Measurements from ENCODE around the gene SH3TC2. TPM values are rescaled to one million over a fixed set of nuclear protein-coding genes. Genes with fewer than 3 reads are reported as not detected.

SH3TC2 gene
- polyA plus RNA-seq, 1 experiment, result 1.9 TPM

DNA sequence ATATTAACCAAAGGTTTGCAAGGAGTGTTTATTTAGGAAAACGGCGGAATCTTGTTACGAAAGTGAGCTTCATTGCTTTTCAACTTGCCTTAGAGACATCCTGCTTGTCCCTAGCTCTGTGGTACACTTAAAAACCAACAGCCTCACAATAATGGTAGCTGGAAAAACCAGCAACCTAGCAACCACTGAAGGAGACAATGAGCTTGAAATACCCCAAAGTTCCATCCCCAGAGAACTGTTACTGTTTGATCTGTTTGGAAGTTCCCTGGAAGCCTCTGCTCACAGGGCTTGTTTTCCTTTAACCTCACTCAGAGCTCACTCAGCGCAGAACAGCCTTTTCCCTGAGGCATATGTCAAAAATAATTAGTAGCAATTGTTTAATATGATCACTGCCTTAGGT, 43.2 kb downstream of the SH3TC2 start:
- CTCF ChIA-PET, result interaction anchor here (0.6 to 2.4 kb wide), 9 partner anchors 9 to 278 kb away, joined by 3 to 10 read pairs (median 4); no protein-coding TSS in a partner anchor

DNA sequence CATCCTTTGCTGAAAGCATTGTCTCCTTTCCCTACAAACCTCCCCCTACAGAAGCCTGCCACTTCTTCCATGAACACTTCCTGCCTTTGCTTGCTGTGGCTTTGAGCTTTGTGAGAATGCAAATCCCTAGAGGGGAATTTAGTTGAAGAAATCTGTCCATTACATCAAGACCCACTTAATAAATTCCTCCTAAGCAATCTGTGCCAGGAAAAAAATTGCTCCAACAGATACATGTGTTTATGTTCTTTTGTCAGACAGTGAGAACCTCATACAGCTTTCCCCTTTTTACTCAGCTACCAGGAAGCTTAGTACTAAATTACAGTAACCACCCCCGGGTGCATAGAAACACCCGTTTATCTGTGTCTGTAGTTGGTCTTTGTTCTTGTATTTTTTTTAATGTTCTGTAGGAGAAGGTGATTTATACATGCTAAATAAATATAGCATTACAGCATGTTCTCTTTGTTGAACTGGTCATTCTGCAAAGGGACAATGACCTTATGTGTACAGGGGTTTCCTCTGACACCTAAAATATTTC, 43.9 kb downstream of the SH3TC2 start:
- no peak overlapping the region for H3K4me3 ChIP-seq (ENCODE audit: low read depth, low read length)
- CTCF ChIA-PET, result interaction anchor here (0.6 to 2.4 kb wide), 5 partner anchors 8 to 39 kb away, joined by 3 to 10 read pairs (median 4); no protein-coding TSS in a partner anchor
- no peaks in the 10 kb centered on the region for H3K36me3 ChIP-seq (ENCODE audit: control insufficient read depth, insufficient read depth, low read length)
- H3K27me3 ChIP-seq (ENCODE audit: control insufficient read depth, insufficient read depth, low read length), result no peaks in the 10 kb centered on the region
- POLR2A ChIA-PET, result no interaction called here
- no peak for TF ChIP-seq CTCF (IDR thresholded peaks at IDR 0.05; ENCODE audit: insufficient read depth, low read depth, low read length)
- no peak for DNase-seq (ENCODE audit: low read depth)

More for the DNA sequence above, 43.2 kb downstream of the SH3TC2 start:
- no peak for TF ChIP-seq CTCF (IDR thresholded peaks at IDR 0.05; ENCODE audit: insufficient read depth, low read depth, low read length)
- Histone ChIP-seq H3K27me3 (ENCODE audit: control insufficient read depth, insufficient read depth, low read length) (no peaks in the 10 kb centered on the region), H3K4me3 (ENCODE audit: low read depth, low read length) (no peak overlapping the region), H3K36me3 (ENCODE audit: control insufficient read depth, insufficient read depth, low read length) (no peaks in the 10 kb centered on the region)
- POLR2A ChIA-PET, result interaction anchor here (0.6 kb wide), 1 partner anchor 36 kb away, joined by 3 read pairs; no protein-coding TSS in a partner anchor
- DNase-seq (ENCODE audit: low read depth), result no peak

DNA sequence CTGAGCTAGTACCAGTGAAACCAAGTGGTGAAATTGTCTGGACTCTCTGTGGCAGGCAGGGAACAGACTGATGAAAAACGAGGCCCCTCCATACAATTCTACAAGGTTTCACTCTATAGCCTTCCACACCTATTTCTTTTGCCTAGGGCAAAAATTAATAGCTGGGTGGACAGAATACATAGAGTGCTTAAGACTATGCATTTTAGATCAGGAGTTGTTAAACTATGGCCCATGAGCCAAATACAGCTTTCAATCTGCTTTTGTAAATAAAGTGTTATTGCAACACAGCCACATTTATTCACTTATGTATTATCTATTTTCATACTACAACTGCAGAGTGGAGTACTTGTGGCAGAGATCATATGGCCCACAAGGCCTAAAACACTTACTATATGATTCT, 45.2 kb downstream of the SH3TC2 start:
- ChIA-PET CTCF (interaction anchor here (0.7 to 1.5 kb wide), 2 partner anchors 12 to 15 kb away, joined by 3 read pairs; no protein-coding TSS in a partner anchor), POLR2A (no interaction called here)
- DNase-seq (ENCODE audit: low read depth), result no peak
- Histone ChIP-seq H3K4me3 (ENCODE audit: low read depth, low read length) (no peak overlapping the region), H3K27me3 (ENCODE audit: control insufficient read depth, insufficient read depth, low read length) (no peaks in the 10 kb centered on the region), H3K36me3 (ENCODE audit: control insufficient read depth, insufficient read depth, low read length) (no peaks in the 10 kb centered on the region)
- no peak for TF ChIP-seq CTCF (IDR thresholded peaks at IDR 0.05; ENCODE audit: insufficient read depth, low read depth, low read length)

DNA sequence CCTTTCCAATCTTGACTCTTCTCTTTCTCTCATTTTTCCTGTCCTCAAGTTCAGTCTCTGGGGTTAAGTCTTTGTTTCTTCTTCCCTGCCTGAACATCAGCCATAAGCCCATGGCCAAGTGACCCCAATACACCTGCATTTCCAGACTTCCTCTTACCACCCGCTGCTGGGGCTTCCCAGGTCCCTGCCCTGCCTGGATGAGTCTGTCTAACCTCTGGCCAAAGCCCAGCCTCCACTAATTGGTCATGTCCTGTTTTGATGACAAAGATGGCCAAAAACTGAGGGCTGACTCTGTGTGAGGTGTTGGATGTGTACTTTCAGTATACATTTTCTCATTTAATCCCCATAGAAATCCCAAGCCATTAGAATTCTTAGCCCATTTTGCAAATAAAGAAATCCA, 47.3 kb downstream of the SH3TC2 start:
- no peaks in the 10 kb centered on the region for H3K36me3 ChIP-seq (ENCODE audit: control insufficient read depth, insufficient read depth, low read length)
- POLR2A ChIA-PET, result no interaction called here
- H3K4me3 ChIP-seq (ENCODE audit: low read depth, low read length), result no peak overlapping the region
- no peaks in the 10 kb centered on the region for H3K27me3 ChIP-seq (ENCODE audit: control insufficient read depth, insufficient read depth, low read length)
- no peak for DNase-seq (ENCODE audit: low read depth)
- CTCF ChIA-PET, result interaction anchor here (1.0 kb wide), 1 partner anchor 16 kb away, joined by 3 read pairs; no protein-coding TSS in a partner anchor
- no peak for TF ChIP-seq CTCF (IDR thresholded peaks at IDR 0.05; ENCODE audit: insufficient read depth, low read depth, low read length)

GRCh38 chr5:149015126-149015525, 47.7 kb downstream of the SH3TC2 start:
- POLR2A ChIA-PET, result no interaction called here
- no peak for DNase-seq (ENCODE audit: low read depth)
- CTCF ChIA-PET, result no interaction called here
- H3K4me3 ChIP-seq (ENCODE audit: low read depth, low read length), result no peak overlapping the region
- no peaks in the 10 kb centered on the region for H3K27me3 ChIP-seq (ENCODE audit: control insufficient read depth, insufficient read depth, low read length)
- H3K36me3 ChIP-seq (ENCODE audit: control insufficient read depth, insufficient read depth, low read length), result no peaks in the 10 kb centered on the region
- no peak for TF ChIP-seq CTCF (IDR thresholded peaks at IDR 0.05; ENCODE audit: insufficient read depth, low read depth, low read length)
